HCT116 (cell line): ENCODE results near the gene DNM3. TPM values are rescaled to one million over a fixed set of nuclear protein-coding genes. Genes with fewer than 3 reads are reported as not detected.

Experiments
- ATAC-seq: fragments of 200-7000 bp; cut with Tn5 transposase; 2 replicates; pipeline ENCODE4 v1.9.1; 2020; ENCODE audit warnings: mild to moderate bottlenecking, moderate library complexity
- BruUV-seq: library from RNA; stranded (reverse); fragments of 400-500 nt; replicated peaks from 2 replicates; lab custom pipeline; 2021; lab: Mats Ljungman, UMichigan
- CTCF ChIA-PET: fragments of 300-600 bp; sonication (Branson Sonifier 250); formaldehyde crosslinking; loops from one replicate; lab custom pipeline; 2021; ENCODE audit warnings: antibody characterized with exemption; lab: Charles Lee
- POLR2A ChIA-PET: fragments of 300-600, 350-600 bp; sonication (Branson Sonifier 250); formaldehyde crosslinking; loops from one replicate; lab custom pipeline; 2021; ENCODE audit warnings: antibody characterized with exemption; lab: Charles Lee
- RAD21 ChIA-PET, 2 experiments: fragments of 300-600 bp; sonication (Branson Sonifier 250); formaldehyde crosslinking; loops; one replicate each; lab custom pipeline; 2023; ENCODE audit warnings: low total read pairs in 2 of 2; ENCODE audit not compliant: uncharacterized antibody in 2 of 2, unreplicated experiment in 2 of 2, low non-redundant PET in 1 of 2; lab: Charles Lee
- DNase-seq: peaks from one replicate; pipeline ENCODE4 v3.0.0-alpha.2; 2010; ENCODE audit warnings: low read depth, low spot score
- H2AFZ ChIP-seq: fragments of 200-600 bp; shearing (Covaris generic), sonication (generic); 2 replicates; pipeline ENCODE4 v1.6.1; 2017; ENCODE audit warnings: low read depth, mixed run types, mixed read lengths, antibody characterized with exemption, low read length; ENCODE audit not compliant: poor library complexity, severe bottlenecking
- H3K27ac ChIP-seq: 2 replicates; pipeline ENCODE4 v1.5.1; 2012; ENCODE audit warnings: low read depth, low read length
- H3K27me3 ChIP-seq: fragments of 200-600 bp; sonication (generic); 2 replicates; pipeline ENCODE4 v1.6.1; 2016; ENCODE audit warnings: mixed run types, low read length, mixed read lengths; ENCODE audit not compliant: insufficient read depth
- H3K36me3 ChIP-seq, 2 experiments: fragments of 200-500 bp in 1 of 2; fragments of 200-600 bp in 1 of 2; sonication (Bioruptor generic) in 1 of 2; sonication (generic) in 1 of 2; 2 replicates each; pipeline versions ENCODE4 v1.5.1 to v1.6.1; 2014 to 2016; ENCODE audit warnings: low read length in 2 of 2, inconsistent platforms in 1 of 2, mixed read lengths in 1 of 2, mixed run types in 1 of 2; ENCODE audit not compliant: insufficient read depth in 2 of 2, control insufficient read depth in 1 of 2
- H3K4me1 ChIP-seq, 2 experiments: fragments of 200-600 bp in 1 of 2; sonication (generic) in 1 of 2; 2 replicates each; pipeline versions ENCODE4 v1.5.1 to v1.6.1; 2012 to 2017; ENCODE audit warnings: low read length in 2 of 2, inconsistent platforms in 1 of 2, mild to moderate bottlenecking in 1 of 2, mixed read lengths in 1 of 2, mixed run types in 1 of 2, moderate library complexity in 1 of 2; ENCODE audit not compliant: insufficient read depth in 2 of 2, control insufficient read depth in 1 of 2
- H3K4me2 ChIP-seq: fragments of 200-600 bp; sonication (generic); 2 replicates; pipeline ENCODE4 v1.6.1; 2017; ENCODE audit warnings: mixed run types, low read length, mixed read lengths
- H3K4me3 ChIP-seq, 2 experiments: fragments of 200-600 bp in 1 of 2; sonication (generic) in 1 of 2; replicated peaks in 1 of 2; 2 replicates each; pipeline ENCODE4 v1.5.1; 2011 to 2016; ENCODE audit warnings: low read length in 2 of 2, control low read depth in 1 of 2, low read depth in 1 of 2, mild to moderate bottlenecking in 1 of 2, mixed read lengths in 1 of 2, mixed run types in 1 of 2
- H3K79me2 ChIP-seq: fragments of 200-600 bp; sonication (generic); 2 replicates; pipeline ENCODE4 v1.6.1; 2017; ENCODE audit warnings: mild to moderate bottlenecking, mixed run types, low read length, moderate library complexity, mixed read lengths; ENCODE audit not compliant: insufficient read depth
- H3K9ac ChIP-seq: fragments of 200-600 bp; sonication (generic); 2 replicates; pipeline ENCODE4 v1.6.1; 2016; ENCODE audit warnings: low read length, mixed read lengths
- H3K9me2 ChIP-seq: fragments of 200-600 bp; sonication (generic), shearing (Covaris generic); 2 replicates; pipeline ENCODE4 v1.6.1; 2017; ENCODE audit warnings: mixed run types, mild to moderate bottlenecking, moderate library complexity; ENCODE audit not compliant: insufficient read depth
- H3K9me3 ChIP-seq, 2 experiments: fragments of 200-500 bp in 1 of 2; fragments of 200-600 bp in 1 of 2; sonication (Bioruptor generic) in 1 of 2; sonication (generic) in 1 of 2; 2 replicates each; pipeline ENCODE4 v1.6.1; 2014 to 2017; ENCODE audit warnings: low read length in 2 of 2, mixed read lengths in 2 of 2, inconsistent platforms in 1 of 2, low read depth in 1 of 2, mild to moderate bottlenecking in 1 of 2, mixed run types in 1 of 2, moderate library complexity in 1 of 2; ENCODE audit not compliant: control insufficient read depth in 1 of 2, insufficient read depth in 1 of 2
- H4K20me1 ChIP-seq: fragments of 200-600 bp; sonication (generic), shearing (Covaris generic); 2 replicates; pipeline ENCODE4 v1.6.1; 2017; ENCODE audit warnings: mixed run types, mild to moderate bottlenecking, moderate library complexity; ENCODE audit not compliant: insufficient read depth
- CBX3 ChIP-seq: IDR thresholded peaks from 2 replicates; pipeline ENCODE4 v1.6.1; 2012; ENCODE audit warnings: low read depth
- CEBPB ChIP-seq: IDR thresholded peaks from 2 replicates; pipeline ENCODE4 v1.6.1; 2012; ENCODE audit warnings: low read depth
- EGR1 ChIP-seq: IDR thresholded peaks from 2 replicates; pipeline ENCODE4 v1.6.1; 2012; ENCODE audit warnings: low read depth
- EZH2phosphoT487 ChIP-seq: fragments of 200-600 bp; IDR thresholded peaks from 2 replicates; pipeline ENCODE4 v1.6.1; 2018; ENCODE audit warnings: antibody characterized with exemption, borderline replicate concordance
- FOSL1 ChIP-seq: IDR thresholded peaks from 2 replicates; pipeline ENCODE4 v1.6.1; 2012; ENCODE audit warnings: low read depth
- JUND ChIP-seq: IDR thresholded peaks from 2 replicates; pipeline ENCODE4 v1.6.1; 2012
- POLR2A ChIP-seq: IDR thresholded peaks from 2 replicates; pipeline ENCODE4 v1.7.0; 2011; ENCODE audit warnings: borderline replicate concordance; ENCODE audit not compliant: insufficient read depth, insufficient read length; ENCODE audit errors: extremely low read depth
- POLR2AphosphoS5 ChIP-seq: IDR thresholded peaks from 2 replicates; pipeline ENCODE4 v1.6.1; 2011; ENCODE audit warnings: mild to moderate bottlenecking, low read depth, low read length, moderate library complexity
- RAD21 ChIP-seq: IDR thresholded peaks from 2 replicates; pipeline ENCODE4 v1.6.1; 2012; ENCODE audit warnings: low read depth, mild to moderate bottlenecking
- REST ChIP-seq: IDR thresholded peaks from 2 replicates; pipeline ENCODE4 v1.6.1; 2012; ENCODE audit warnings: low read depth
- SP1 ChIP-seq: IDR thresholded peaks from 2 replicates; pipeline ENCODE4 v1.6.1; 2012; ENCODE audit warnings: low read depth
- SRF ChIP-seq: IDR thresholded peaks from 2 replicates; pipeline ENCODE4 v1.6.1; 2012; ENCODE audit warnings: low read depth
- TCF7L2 ChIP-seq: IDR thresholded peaks from 2 replicates; pipeline ENCODE4 v1.7.0; 2011; ENCODE audit warnings: borderline replicate concordance, inconsistent platforms; ENCODE audit not compliant: insufficient read depth, insufficient read length; ENCODE audit errors: extremely low read depth
- YY1 ChIP-seq: IDR thresholded peaks from 2 replicates; pipeline ENCODE4 v1.6.1; 2011; ENCODE audit warnings: low read length, low read depth, moderate library complexity, mild to moderate bottlenecking; ENCODE audit not compliant: insufficient replicate concordance; ENCODE audit errors: extremely low read depth
- ZNF274 ChIP-seq: fragments of 200-500 bp; sonication (Bioruptor generic); IDR thresholded peaks from 2 replicates; pipeline ENCODE4 v1.6.1; 2014; ENCODE audit warnings: mild to moderate bottlenecking, low read depth, low read length, inconsistent platforms
- intact Hi-C: fragments of 100-400 bp; cut with micrococcal nuclease; formaldehyde crosslinking; loops from 2 replicates; pipeline ENCODE4 v1.10.0; 2022
- total RNA-seq: library from RNA; stranded (reverse); gene quantifications from one replicate; pipeline ENCODE4 v1.2.1, GENCODE V29; 2021; ENCODE audit not compliant: unreplicated experiment

DNM3 gene
- total RNA-seq, 1 experiment from 2014 or later: 3.1 TPM

DNA sequence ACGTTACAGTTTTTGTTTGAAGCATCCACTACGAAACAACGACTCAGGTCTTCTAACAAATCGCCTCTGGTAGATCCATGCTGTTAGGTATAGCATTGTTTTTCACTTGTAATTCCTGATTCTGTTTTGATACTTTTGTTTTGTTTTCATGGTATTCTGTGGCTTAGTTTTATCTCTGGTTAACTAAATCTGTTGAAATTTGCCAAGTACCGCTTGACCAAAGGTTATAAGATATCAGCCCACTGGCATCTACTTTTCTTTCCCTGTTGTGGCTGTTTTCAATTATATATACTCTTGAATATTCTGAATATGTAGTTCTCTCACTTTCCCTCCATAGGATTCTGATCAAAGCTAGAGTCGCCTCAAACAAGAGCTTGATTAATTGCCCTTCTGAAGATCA is 304.4 kb downstream of the DNM3 start (continued):
- no peak for TF ChIP-seq REST

DNA sequence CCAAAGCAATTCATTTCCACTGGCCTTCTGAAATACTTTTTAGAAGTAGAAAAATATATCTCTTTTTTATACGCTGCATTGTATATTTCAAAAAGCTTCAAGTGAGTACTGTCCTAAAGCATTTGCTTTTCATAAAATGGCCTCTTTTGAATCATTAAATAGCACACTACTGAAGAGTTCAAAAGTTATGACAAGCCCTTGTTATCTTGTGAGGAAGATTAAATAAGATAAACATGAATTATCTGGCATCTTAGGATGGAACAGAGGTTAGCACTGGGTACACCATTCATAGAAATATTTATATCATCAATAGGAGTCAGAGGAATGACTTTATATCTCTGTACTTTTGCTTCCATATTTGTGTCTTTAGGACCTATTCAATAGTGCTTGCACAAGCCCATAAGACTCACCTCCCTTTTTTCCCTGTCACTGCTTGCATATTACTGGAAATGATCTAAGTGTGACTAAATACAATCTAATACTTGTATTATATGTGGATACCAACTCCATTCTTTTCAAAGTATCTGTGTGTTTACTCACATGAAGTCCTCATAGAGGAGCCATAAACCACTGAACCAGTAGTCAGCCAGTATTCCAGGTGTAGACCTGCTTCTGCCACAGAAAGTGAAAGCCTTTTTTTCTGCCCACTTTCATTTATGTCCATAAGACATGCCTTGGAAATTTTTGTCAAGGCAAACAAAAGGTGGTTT is 305.0 kb downstream of the DNM3 start:
- ChIA-PET RAD21 (no interaction called here), CTCF (no interaction called here), POLR2A (no interaction called here)
- H3K36me3 ChIP-seq: no peaks in the 10 kb centered on the region
- no peak overlapping the region for H3K4me3 ChIP-seq
- H3K9me2 ChIP-seq: no peaks in the 10 kb centered on the region
- no peaks in the 10 kb centered on the region for H4K20me1 ChIP-seq
- H3K27ac ChIP-seq: no peak overlapping the region
- TF ChIP-seq SP1 (no peak), POLR2AphosphoS5 (no peak), CBX3 (no peak), POLR2A (no peak), SRF (no peak), FOSL1 (no peak), YY1 (no peak), REST (no peak), JUND (no peak), EZH2phosphoT487 (no peak), ZNF274 (no peak), EGR1 (no peak), RAD21 (no peak), TCF7L2 (no peak), CEBPB (no peak)
- no peak overlapping the region for H3K9ac ChIP-seq
- no peak overlapping the region for H2AFZ ChIP-seq
- H3K9me3 ChIP-seq: no peaks in the 10 kb centered on the region
- intact Hi-C loops: no loop called here
- BruUV-seq: no TSS peak
- no peaks in the 10 kb centered on the region for H3K79me2 ChIP-seq
- H3K4me1 ChIP-seq: no peaks in the 10 kb centered on the region
- no peak for DNase-seq
- no peak for ATAC-seq
- H3K4me2 ChIP-seq: no peak overlapping the region
- H3K27me3 ChIP-seq: no peaks in the 10 kb centered on the region
